ENCODE results near the gene BEX3.
"Not testable (repeated sequence)": the region's sequence is repeated elsewhere in the genome, so short reads cannot be mapped to it uniquely, and the experiment has no call there.

BEX3 gene

GRCh38 chrX:103398421-103398864 is 22.1 kb downstream of the BEX3 start:
- H3K9me3 Mint-ChIP-seq, result no peaks in the 10 kb centered on the region
- H3K4me3 Mint-ChIP-seq, result no peak overlapping the region
- H3K27ac Mint-ChIP-seq, result no peak overlapping the region
- peaks cover 1% of the 10 kb centered on the region for H3K4me1 Mint-ChIP-seq (ENCODE audit: low read depth)
- no peaks in the 10 kb centered on the region for H3K36me3 Mint-ChIP-seq (ENCODE audit: low read depth)
- DNase-seq, result no peak
- H3K27me3 Mint-ChIP-seq, result peaks cover 67% of the 10 kb centered on the region

- Mint-ChIP-seq H3K4me3 (no peak overlapping the region), H3K9me3 (no peaks in the 10 kb centered on the region), H3K27ac (no peak overlapping the region), H3K36me3 (ENCODE audit: low read depth) (no peaks in the 10 kb centered on the region), H3K4me1 (ENCODE audit: low read depth) (peaks cover 6% of the 10 kb centered on the region), H3K27me3 (peaks cover 67% of the 10 kb centered on the region)
- DNase-seq, result no peak
Measured at GRCh38 chrX:103399744-103400143, 23.4 kb downstream of the BEX3 start.

- peaks cover 12% of the 10 kb centered on the region for H3K4me1 Mint-ChIP-seq (ENCODE audit: low read depth)
- H3K36me3 Mint-ChIP-seq (ENCODE audit: low read depth), result no peaks in the 10 kb centered on the region
- H3K4me3 Mint-ChIP-seq, result no peak overlapping the region
- no peak for DNase-seq
- H3K27me3 Mint-ChIP-seq, result peaks cover 71% of the 10 kb centered on the region
- H3K9me3 Mint-ChIP-seq, result no peaks in the 10 kb centered on the region
- no peak overlapping the region for H3K27ac Mint-ChIP-seq
Measured at GRCh38 chrX:103400931-103401330, 24.6 kb downstream of the BEX3 start.

- peak; percentile 48 for DNase-seq
- no peaks in the 10 kb centered on the region for H3K9me3 Mint-ChIP-seq
- peaks cover 66% of the 10 kb centered on the region for H3K27me3 Mint-ChIP-seq
- H3K36me3 Mint-ChIP-seq (ENCODE audit: low read depth), result no peaks in the 10 kb centered on the region
- H3K4me1 Mint-ChIP-seq (ENCODE audit: low read depth), result peaks cover 11% of the 10 kb centered on the region
- peak overlapping the region; percentile 80 for H3K4me3 Mint-ChIP-seq
- H3K27ac Mint-ChIP-seq, result peak overlapping the region; percentile 48
Measured at GRCh38 chrX:103404231-103405008, 28.1 kb downstream of the BEX3 start.

GRCh38 chrX:103405009-103405333 is 28.6 kb downstream of the BEX3 start:
- Mint-ChIP-seq H3K9me3 (no peaks in the 10 kb centered on the region), H3K36me3 (ENCODE audit: low read depth) (no peaks in the 10 kb centered on the region), H3K4me3 (peak overlapping the region; percentile 80), H3K27me3 (peaks cover 70% of the 10 kb centered on the region), H3K27ac (no peak overlapping the region), H3K4me1 (ENCODE audit: low read depth) (peaks cover 11% of the 10 kb centered on the region)
- no peak for DNase-seq

- Mint-ChIP-seq H3K36me3 (ENCODE audit: low read depth) (no peaks in the 10 kb centered on the region), H3K4me1 (ENCODE audit: low read depth) (peaks cover 11% of the 10 kb centered on the region), H3K27ac (no peak overlapping the region), H3K9me3 (no peaks in the 10 kb centered on the region), H3K27me3 (peaks cover 67% of the 10 kb centered on the region), H3K4me3 (no peak overlapping the region)
- DNase-seq, result no peak
Measured at GRCh38 chrX:103406256-103406655, 29.9 kb downstream of the BEX3 start.

- H3K9me3 Mint-ChIP-seq, result no peaks in the 10 kb centered on the region
- no peak overlapping the region for H3K27ac Mint-ChIP-seq
- H3K4me1 Mint-ChIP-seq (ENCODE audit: low read depth), result peaks cover 11% of the 10 kb centered on the region
- H3K4me3 Mint-ChIP-seq, result no peak overlapping the region
- DNase-seq, result no peak
- peaks cover 70% of the 10 kb centered on the region for H3K27me3 Mint-ChIP-seq
- H3K36me3 Mint-ChIP-seq (ENCODE audit: low read depth), result no peaks in the 10 kb centered on the region
Measured at GRCh38 chrX:103407776-103408175, 31.4 kb downstream of the BEX3 start.

GRCh38 chrX:103411721-103412120 is 35.4 kb downstream of the BEX3 start:
- DNase-seq; H3K9me3 Mint-ChIP-seq; H3K36me3 Mint-ChIP-seq (ENCODE audit: low read depth); H3K4me1 Mint-ChIP-seq (ENCODE audit: low read depth); H3K4me3 Mint-ChIP-seq; H3K27ac Mint-ChIP-seq: not testable (repeated sequence)
- peaks cover 61% of the 10 kb centered on the region for H3K27me3 Mint-ChIP-seq

- no peak for DNase-seq
- peaks cover 9% of the 10 kb centered on the region for H3K4me1 Mint-ChIP-seq (ENCODE audit: low read depth)
- no peak overlapping the region for H3K27ac Mint-ChIP-seq
- peaks cover 50% of the 10 kb centered on the region for H3K27me3 Mint-ChIP-seq
- no peaks in the 10 kb centered on the region for H3K36me3 Mint-ChIP-seq (ENCODE audit: low read depth)
- no peak overlapping the region for H3K4me3 Mint-ChIP-seq
- no peaks in the 10 kb centered on the region for H3K9me3 Mint-ChIP-seq
Measured at GRCh38 chrX:103413705-103414387, 37.5 kb downstream of the BEX3 start.

- H3K27ac Mint-ChIP-seq, result no peak overlapping the region
- H3K27me3 Mint-ChIP-seq, result peaks cover 46% of the 10 kb centered on the region
- no peaks in the 10 kb centered on the region for H3K9me3 Mint-ChIP-seq
- peaks cover 9% of the 10 kb centered on the region for H3K4me1 Mint-ChIP-seq (ENCODE audit: low read depth)
- no peak overlapping the region for H3K4me3 Mint-ChIP-seq
- no peaks in the 10 kb centered on the region for H3K36me3 Mint-ChIP-seq (ENCODE audit: low read depth)
- no peak for DNase-seq
Measured at GRCh38 chrX:103414561-103414960, 38.2 kb downstream of the BEX3 start.

GRCh38 chrX:103415068-103415467 is 38.7 kb downstream of the BEX3 start:
- no peak overlapping the region for H3K27ac Mint-ChIP-seq
- H3K27me3 Mint-ChIP-seq, result peaks cover 45% of the 10 kb centered on the region
- no peak overlapping the region for H3K4me3 Mint-ChIP-seq
- no peaks in the 10 kb centered on the region for H3K9me3 Mint-ChIP-seq
- H3K36me3 Mint-ChIP-seq (ENCODE audit: low read depth), result no peaks in the 10 kb centered on the region
- no peak for DNase-seq
- H3K4me1 Mint-ChIP-seq (ENCODE audit: low read depth), result peaks cover 9% of the 10 kb centered on the region

- Mint-ChIP-seq H3K27ac (no peak overlapping the region), H3K9me3 (no peaks in the 10 kb centered on the region), H3K27me3 (peaks cover 42% of the 10 kb centered on the region), H3K4me3 (no peak overlapping the region), H3K4me1 (ENCODE audit: low read depth) (peaks cover 9% of the 10 kb centered on the region), H3K36me3 (ENCODE audit: low read depth) (no peaks in the 10 kb centered on the region)
- DNase-seq, result no peak
Measured at GRCh38 chrX:103415528-103415927, 39.2 kb downstream of the BEX3 start.

- no peaks in the 10 kb centered on the region for H3K36me3 Mint-ChIP-seq (ENCODE audit: low read depth)
- H3K4me3 Mint-ChIP-seq, result no peak overlapping the region
- no peak for DNase-seq
- H3K9me3 Mint-ChIP-seq, result no peaks in the 10 kb centered on the region
- peaks cover 9% of the 10 kb centered on the region for H3K4me1 Mint-ChIP-seq (ENCODE audit: low read depth)
- H3K27ac Mint-ChIP-seq, result no peak overlapping the region
- H3K27me3 Mint-ChIP-seq, result peaks cover 40% of the 10 kb centered on the region
Measured at GRCh38 chrX:103417370-103417769, 41.0 kb downstream of the BEX3 start.

GRCh38 chrX:103417933-103418332 is 41.6 kb downstream of the BEX3 start:
- no peak for DNase-seq
- Mint-ChIP-seq H3K36me3 (ENCODE audit: low read depth) (no peaks in the 10 kb centered on the region), H3K4me1 (ENCODE audit: low read depth) (peaks cover 9% of the 10 kb centered on the region), H3K4me3 (no peak overlapping the region), H3K27me3 (peaks cover 36% of the 10 kb centered on the region), H3K9me3 (no peaks in the 10 kb centered on the region), H3K27ac (no peak overlapping the region)

GRCh38 chrX:103418811-103419340 is 42.5 kb downstream of the BEX3 start:
- no peaks in the 10 kb centered on the region for H3K36me3 Mint-ChIP-seq (ENCODE audit: low read depth)

More at GRCh38 chrX:103418811-103419340, 42.5 kb downstream of the BEX3 start:
- DNase-seq, result no peak
- peaks cover 34% of the 10 kb centered on the region for H3K27me3 Mint-ChIP-seq
- H3K27ac Mint-ChIP-seq, result no peak overlapping the region
- no peaks in the 10 kb centered on the region for H3K9me3 Mint-ChIP-seq
- H3K4me3 Mint-ChIP-seq, result no peak overlapping the region
- peaks cover 9% of the 10 kb centered on the region for H3K4me1 Mint-ChIP-seq (ENCODE audit: low read depth)

Data from activated T-cell treated with anti-CD3 and anti-CD28 coated beads, Interleukin-2, amount 50 U/mL, for 24 hours (primary cell).